HepG2 (cell line): Measurements from ENCODE around the gene SLC34A3. TPM values are rescaled to one million over a fixed set of nuclear protein-coding genes. Genes with fewer than 3 reads are reported as not detected.
A peak's percentile ranks its signal among the peaks of the same experiment; 100 is the strongest.

Experiments
- CENPT ChIP-seq: sonication (generic); formaldehyde crosslinking; IDR thresholded peaks from 2 replicates; pipeline ENCODE4 v1.8.0; 2022; ENCODE audit warnings: low read depth, mild to moderate bottlenecking, moderate library complexity, missing genetic modification reagents
- FOXA3 ChIP-seq: IDR thresholded peaks from 2 replicates; pipeline ENCODE4 v1.6.1; 2016; ENCODE audit warnings: missing genetic modification reagents, missing compliant biosample characterization
- GTF3A ChIP-seq: sonication (generic); formaldehyde crosslinking; conservative IDR thresholded peaks from 2 replicates; pipeline ENCODE4 v1.4.0; 2020; ENCODE audit warnings: mild to moderate bottlenecking, missing genetic modification reagents
- ZC3H13 ChIP-seq: sonication (generic); formaldehyde crosslinking; IDR thresholded peaks from 2 replicates; pipeline ENCODE4 v1.8.1; 2023; ENCODE audit warnings: mild to moderate bottlenecking, missing genetic modification reagents, moderate library complexity
- ZNF672 ChIP-seq: sonication (generic); formaldehyde crosslinking; IDR thresholded peaks from 2 replicates; pipeline ENCODE4 v1.8.1; 2022; ENCODE audit warnings: missing genetic modification reagents
- polyA plus RNA-seq, 8 experiments: library from polyadenylated mRNA; depleted of rRNA in 3 of 8; stranded (reverse) in 7 of 8; unstranded in 1 of 8; fragments of >200 nt; fragmentation: Illumina TruSeq in 4 of 8; extraction: Trizol in 4 of 8; gene quantifications; 2 replicates each; pipeline versions ENCODE4 v1.2.1 to v1.2.3, GENCODE V29; 2011 to 2016; ENCODE audit warnings: low read depth in 4 of 8, missing spikeins in 1 of 8, mixed read lengths in 1 of 8; ENCODE audit not compliant: insufficient read depth in 1 of 8
- total RNA-seq, 5 experiments: library from RNA; depleted of rRNA; stranded (reverse); fragments of >200 nt; fragmentation: Illumina TruSeq; extraction: Trizol; gene quantifications; 2 replicates each; pipeline ENCODE4 v1.2.3, GENCODE V29; 2016; ENCODE audit warnings: low read depth in 1 of 5
- TF ChIP-seq, protein P1 (sequence below): IDR thresholded peaks from 2 replicates; pipeline ENCODE4 v1.6.1; 2016
- TF ChIP-seq, protein P2 (sequence below): IDR thresholded peaks from 2 replicates; pipeline ENCODE4 v1.4.0; 2020; ENCODE audit warnings: mild to moderate bottlenecking, missing genetic modification reagents
- TF ChIP-seq, protein P3 (sequence below): sonication (generic); formaldehyde crosslinking; IDR thresholded peaks from 2 replicates; pipeline ENCODE4 v1.4.0; 2020; ENCODE audit warnings: missing genetic modification reagents, borderline replicate concordance
- TF ChIP-seq, protein P4 (sequence below): sonication (generic); formaldehyde crosslinking; IDR thresholded peaks from one replicate; pipeline ENCODE4 v1.5.1; 2020; ENCODE audit warnings: mild to moderate bottlenecking, missing genetic modification reagents; ENCODE audit errors: not compliant biosample characterization

SLC34A3 gene
- total and polyA plus RNA-seq, 2 of the 13 experiments (the other 11 are each of a cell fraction or from before 2014, with no cell fraction given): 0.07 to 1.0 TPM

DNA sequence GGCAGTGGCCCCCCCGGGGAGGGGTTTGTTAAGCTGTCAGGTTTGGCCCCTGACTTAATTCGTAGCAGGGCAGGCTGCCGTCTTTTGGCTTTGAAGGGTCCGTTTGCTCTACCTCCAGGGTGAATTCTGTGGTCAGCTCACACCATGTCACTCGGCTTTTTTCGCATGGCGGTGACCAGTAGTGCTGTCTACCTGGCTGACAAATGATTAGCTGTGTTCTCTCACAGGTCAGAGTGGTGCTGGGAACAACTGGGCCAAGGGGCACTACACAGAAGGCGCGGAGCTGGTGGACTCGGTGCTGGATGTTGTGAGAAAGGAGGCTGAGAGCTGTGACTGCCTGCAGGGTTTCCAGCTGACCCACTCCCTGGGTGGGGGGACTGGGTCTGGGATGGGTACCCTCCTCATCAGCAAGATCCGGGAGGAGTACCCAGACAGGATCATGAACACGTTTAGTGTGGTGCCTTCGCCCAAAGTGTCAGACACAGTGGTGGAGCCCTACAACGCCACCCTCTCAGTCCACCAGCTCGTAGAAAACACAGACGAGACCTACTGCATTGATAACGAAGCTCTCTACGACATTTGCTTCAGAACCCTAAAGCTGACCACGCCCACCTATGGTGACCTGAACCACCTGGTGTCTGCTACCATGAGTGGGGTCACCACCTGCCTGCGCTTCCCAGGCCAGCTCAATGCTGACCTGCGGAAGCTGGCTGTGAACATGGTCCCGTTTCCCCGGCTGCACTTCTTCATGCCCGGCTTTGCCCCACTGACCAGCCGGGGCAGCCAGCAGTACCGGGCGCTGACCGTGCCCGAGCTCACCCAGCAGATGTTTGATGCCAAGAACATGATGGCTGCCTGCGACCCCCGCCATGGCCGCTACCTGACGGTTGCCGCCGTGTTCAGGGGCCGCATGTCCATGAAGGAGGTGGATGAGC is 11.8 kb downstream of the SLC34A3 start (continued):
- TF ChIP-seq, protein P1, sequence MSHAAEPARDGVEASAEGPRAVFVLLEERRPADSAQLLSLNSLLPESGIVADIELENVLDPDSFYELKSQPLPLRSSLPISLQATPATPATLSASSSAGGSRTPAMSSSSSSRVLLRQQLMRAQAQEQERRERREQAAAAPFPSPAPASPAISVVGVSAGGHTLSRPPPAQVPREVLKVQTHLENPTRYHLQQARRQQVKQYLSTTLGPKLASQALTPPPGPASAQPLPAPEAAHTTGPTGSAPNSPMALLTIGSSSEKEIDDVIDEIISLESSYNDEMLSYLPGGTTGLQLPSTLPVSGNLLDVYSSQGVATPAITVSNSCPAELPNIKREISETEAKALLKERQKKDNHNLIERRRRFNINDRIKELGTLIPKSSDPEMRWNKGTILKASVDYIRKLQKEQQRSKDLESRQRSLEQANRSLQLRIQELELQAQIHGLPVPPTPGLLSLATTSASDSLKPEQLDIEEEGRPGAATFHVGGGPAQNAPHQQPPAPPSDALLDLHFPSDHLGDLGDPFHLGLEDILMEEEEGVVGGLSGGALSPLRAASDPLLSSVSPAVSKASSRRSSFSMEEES (CRISPR knock-in tag): no peak
- no peak for TF ChIP-seq CENPT (CRISPR knock-in tag)
- TF ChIP-seq, protein P2, sequence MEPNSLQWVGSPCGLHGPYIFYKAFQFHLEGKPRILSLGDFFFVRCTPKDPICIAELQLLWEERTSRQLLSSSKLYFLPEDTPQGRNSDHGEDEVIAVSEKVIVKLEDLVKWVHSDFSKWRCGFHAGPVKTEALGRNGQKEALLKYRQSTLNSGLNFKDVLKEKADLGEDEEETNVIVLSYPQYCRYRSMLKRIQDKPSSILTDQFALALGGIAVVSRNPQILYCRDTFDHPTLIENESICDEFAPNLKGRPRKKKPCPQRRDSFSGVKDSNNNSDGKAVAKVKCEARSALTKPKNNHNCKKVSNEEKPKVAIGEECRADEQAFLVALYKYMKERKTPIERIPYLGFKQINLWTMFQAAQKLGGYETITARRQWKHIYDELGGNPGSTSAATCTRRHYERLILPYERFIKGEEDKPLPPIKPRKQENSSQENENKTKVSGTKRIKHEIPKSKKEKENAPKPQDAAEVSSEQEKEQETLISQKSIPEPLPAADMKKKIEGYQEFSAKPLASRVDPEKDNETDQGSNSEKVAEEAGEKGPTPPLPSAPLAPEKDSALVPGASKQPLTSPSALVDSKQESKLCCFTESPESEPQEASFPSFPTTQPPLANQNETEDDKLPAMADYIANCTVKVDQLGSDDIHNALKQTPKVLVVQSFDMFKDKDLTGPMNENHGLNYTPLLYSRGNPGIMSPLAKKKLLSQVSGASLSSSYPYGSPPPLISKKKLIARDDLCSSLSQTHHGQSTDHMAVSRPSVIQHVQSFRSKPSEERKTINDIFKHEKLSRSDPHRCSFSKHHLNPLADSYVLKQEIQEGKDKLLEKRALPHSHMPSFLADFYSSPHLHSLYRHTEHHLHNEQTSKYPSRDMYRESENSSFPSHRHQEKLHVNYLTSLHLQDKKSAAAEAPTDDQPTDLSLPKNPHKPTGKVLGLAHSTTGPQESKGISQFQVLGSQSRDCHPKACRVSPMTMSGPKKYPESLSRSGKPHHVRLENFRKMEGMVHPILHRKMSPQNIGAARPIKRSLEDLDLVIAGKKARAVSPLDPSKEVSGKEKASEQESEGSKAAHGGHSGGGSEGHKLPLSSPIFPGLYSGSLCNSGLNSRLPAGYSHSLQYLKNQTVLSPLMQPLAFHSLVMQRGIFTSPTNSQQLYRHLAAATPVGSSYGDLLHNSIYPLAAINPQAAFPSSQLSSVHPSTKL (CRISPR knock-in tag): no peak
- no peak for TF ChIP-seq ZC3H13 (CRISPR knock-in tag)
- no peak for TF ChIP-seq GTF3A (CRISPR knock-in tag)
- TF ChIP-seq, protein P3, sequence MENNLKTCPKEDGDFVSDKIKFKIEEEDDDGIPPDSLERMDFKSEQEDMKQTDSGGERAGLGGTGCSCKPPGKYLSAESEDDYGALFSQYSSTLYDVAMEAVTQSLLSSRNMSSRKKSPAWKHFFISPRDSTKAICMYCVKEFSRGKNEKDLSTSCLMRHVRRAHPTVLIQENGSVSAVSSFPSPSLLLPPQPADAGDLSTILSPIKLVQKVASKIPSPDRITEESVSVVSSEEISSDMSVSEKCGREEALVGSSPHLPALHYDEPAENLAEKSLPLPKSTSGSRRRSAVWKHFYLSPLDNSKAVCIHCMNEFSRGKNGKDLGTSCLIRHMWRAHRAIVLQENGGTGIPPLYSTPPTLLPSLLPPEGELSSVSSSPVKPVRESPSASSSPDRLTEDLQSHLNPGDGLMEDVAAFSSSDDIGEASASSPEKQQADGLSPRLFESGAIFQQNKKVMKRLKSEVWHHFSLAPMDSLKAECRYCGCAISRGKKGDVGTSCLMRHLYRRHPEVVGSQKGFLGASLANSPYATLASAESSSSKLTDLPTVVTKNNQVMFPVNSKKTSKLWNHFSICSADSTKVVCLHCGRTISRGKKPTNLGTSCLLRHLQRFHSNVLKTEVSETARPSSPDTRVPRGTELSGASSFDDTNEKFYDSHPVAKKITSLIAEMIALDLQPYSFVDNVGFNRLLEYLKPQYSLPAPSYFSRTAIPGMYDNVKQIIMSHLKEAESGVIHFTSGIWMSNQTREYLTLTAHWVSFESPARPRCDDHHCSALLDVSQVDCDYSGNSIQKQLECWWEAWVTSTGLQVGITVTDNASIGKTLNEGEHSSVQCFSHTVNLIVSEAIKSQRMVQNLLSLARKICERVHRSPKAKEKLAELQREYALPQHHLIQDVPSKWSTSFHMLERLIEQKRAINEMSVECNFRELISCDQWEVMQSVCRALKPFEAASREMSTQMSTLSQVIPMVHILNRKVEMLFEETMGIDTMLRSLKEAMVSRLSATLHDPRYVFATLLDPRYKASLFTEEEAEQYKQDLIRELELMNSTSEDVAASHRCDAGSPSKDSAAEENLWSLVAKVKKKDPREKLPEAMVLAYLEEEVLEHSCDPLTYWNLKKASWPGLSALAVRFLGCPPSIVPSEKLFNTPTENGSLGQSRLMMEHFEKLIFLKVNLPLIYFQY (CRISPR knock-in tag): no peak
- TF ChIP-seq, protein P4, sequence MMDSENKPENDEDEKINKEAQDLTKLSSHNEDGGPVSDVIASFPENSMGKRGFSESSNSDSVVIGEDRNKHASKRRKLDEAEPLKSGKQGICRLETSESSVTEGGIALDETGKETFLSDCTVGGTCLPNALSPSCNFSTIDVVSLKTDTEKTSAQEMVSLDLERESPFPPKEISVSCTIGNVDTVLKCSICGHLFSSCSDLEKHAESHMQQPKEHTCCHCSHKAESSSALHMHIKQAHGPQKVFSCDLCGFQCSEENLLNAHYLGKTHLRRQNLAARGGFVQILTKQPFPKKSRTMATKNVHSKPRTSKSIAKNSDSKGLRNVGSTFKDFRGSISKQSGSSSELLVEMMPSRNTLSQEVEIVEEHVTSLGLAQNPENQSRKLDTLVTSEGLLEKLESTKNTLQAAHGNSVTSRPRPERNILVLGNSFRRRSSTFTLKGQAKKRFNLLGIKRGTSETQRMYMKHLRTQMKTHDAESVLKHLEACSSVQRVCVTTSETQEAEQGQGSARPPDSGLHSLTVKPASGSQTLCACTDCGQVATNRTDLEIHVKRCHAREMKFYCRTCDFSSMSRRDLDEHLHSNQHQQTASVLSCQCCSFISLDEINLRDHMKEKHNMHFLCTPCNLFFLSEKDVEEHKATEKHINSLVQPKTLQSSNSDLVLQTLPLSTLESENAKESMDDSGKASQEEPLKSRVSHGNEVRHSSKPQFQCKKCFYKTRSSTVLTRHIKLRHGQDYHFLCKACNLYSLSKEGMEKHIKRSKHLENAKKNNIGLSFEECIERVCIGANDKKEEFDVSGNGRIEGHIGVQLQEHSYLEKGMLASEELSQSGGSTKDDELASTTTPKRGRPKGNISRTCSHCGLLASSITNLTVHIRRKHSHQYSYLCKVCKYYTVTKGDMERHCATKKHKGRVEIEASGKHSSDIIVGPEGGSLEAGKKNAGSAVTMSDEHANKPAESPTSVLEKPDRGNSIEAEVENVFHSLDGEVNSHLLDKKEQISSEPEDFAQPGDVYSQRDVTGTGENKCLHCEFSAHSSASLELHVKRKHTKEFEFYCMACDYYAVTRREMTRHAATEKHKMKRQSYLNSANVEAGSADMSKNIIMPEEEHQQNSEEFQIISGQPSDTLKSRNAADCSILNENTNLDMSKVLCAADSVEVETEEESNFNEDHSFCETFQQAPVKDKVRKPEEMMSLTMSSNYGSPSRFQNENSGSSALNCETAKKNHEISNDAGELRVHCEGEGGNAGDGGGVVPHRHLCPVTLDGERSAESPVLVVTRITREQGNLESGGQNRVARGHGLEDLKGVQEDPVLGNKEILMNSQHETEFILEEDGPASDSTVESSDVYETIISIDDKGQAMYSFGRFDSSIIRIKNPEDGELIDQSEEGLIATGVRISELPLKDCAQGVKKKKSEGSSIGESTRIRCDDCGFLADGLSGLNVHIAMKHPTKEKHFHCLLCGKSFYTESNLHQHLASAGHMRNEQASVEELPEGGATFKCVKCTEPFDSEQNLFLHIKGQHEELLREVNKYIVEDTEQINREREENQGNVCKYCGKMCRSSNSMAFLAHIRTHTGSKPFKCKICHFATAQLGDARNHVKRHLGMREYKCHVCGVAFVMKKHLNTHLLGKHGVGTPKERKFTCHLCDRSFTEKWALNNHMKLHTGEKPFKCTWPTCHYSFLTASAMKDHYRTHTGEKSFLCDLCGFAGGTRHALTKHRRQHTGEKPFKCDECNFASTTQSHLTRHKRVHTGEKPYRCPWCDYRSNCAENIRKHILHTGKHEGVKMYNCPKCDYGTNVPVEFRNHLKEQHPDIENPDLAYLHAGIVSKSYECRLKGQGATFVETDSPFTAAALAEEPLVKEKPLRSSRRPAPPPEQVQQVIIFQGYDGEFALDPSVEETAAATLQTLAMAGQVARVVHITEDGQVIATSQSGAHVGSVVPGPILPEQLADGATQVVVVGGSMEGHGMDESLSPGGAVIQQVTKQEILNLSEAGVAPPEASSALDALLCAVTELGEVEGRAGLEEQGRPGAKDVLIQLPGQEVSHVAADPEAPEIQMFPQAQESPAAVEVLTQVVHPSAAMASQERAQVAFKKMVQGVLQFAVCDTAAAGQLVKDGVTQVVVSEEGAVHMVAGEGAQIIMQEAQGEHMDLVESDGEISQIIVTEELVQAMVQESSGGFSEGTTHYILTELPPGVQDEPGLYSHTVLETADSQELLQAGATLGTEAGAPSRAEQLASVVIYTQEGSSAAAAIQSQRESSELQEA (CRISPR knock-in tag): no peak
- no peak for TF ChIP-seq ZNF672 (CRISPR knock-in tag)
- peak; percentile 3; the same call in 1 of the 2 replicates for TF ChIP-seq FOXA3 (CRISPR knock-in tag)
